Activated naive CD8-positive, alpha-beta T cell (primary cell): ENCODE measurements around the gene PAPSS2.
"Not testable (repeated sequence)": the region's sequence is repeated elsewhere in the genome, so short reads cannot be mapped to it uniquely, and the experiment has no call there.

ENCODE experiments used
- H3K27ac Mint-ChIP-seq: one replicate; pipeline ENCODE4 v1.8.0; 2021; ENCODE audit warnings: mixed read lengths
- H3K27me3 Mint-ChIP-seq: one replicate; pipeline ENCODE4 v1.8.0; 2021; ENCODE audit warnings: mixed read lengths
- H3K36me3 Mint-ChIP-seq: one replicate; pipeline ENCODE4 v1.8.0; 2021; ENCODE audit warnings: mixed read lengths
- H3K4me1 Mint-ChIP-seq: one replicate; pipeline ENCODE4 v1.8.0; 2021; ENCODE audit warnings: low read depth, mixed read lengths
- H3K4me3 Mint-ChIP-seq: one replicate; pipeline ENCODE4 v1.8.0; 2021; ENCODE audit warnings: mild to moderate bottlenecking, mixed read lengths
- H3K9me3 Mint-ChIP-seq: one replicate; pipeline ENCODE4 v1.8.0; 2021; ENCODE audit warnings: low read depth, mixed read lengths

The PAPSS2 gene

GRCh38 chr10:87724789-87725188, 65.1 kb downstream of the PAPSS2 start:
- no peaks in the 10 kb centered on the region for H3K4me1 Mint-ChIP-seq
- H3K36me3 Mint-ChIP-seq, result no peaks in the 10 kb centered on the region
- no peak overlapping the region for H3K27ac Mint-ChIP-seq
- H3K9me3 Mint-ChIP-seq, result no peaks in the 10 kb centered on the region
- H3K27me3 Mint-ChIP-seq, result peaks cover 11% of the 10 kb centered on the region
- no peak overlapping the region for H3K4me3 Mint-ChIP-seq

- H3K9me3 Mint-ChIP-seq, result no peaks in the 10 kb centered on the region
- H3K36me3 Mint-ChIP-seq, result no peaks in the 10 kb centered on the region
- no peaks in the 10 kb centered on the region for H3K4me1 Mint-ChIP-seq
- H3K27me3 Mint-ChIP-seq, result peaks cover 7% of the 10 kb centered on the region
- no peak overlapping the region for H3K4me3 Mint-ChIP-seq
- H3K27ac Mint-ChIP-seq, result no peak overlapping the region
Observed at GRCh38 chr10:87729940-87730339, 70.3 kb downstream of the PAPSS2 start.

- Mint-ChIP-seq H3K36me3 (no peaks in the 10 kb centered on the region), H3K27ac (no peak overlapping the region), H3K4me1 (no peaks in the 10 kb centered on the region), H3K27me3 (peaks cover 11% of the 10 kb centered on the region), H3K4me3 (no peak overlapping the region), H3K9me3 (no peaks in the 10 kb centered on the region)
Observed at GRCh38 chr10:87733081-87733480, 73.4 kb downstream of the PAPSS2 start.

GRCh38 chr10:87734987-87735827, 75.5 kb downstream of the PAPSS2 start:
- no peaks in the 10 kb centered on the region for H3K9me3 Mint-ChIP-seq
- no peaks in the 10 kb centered on the region for H3K4me1 Mint-ChIP-seq
- H3K27ac Mint-ChIP-seq, result no peak overlapping the region

GRCh38 chr10:87738253-87738652, 78.6 kb downstream of the PAPSS2 start:
- H3K27me3 Mint-ChIP-seq, H3K27ac Mint-ChIP-seq, H3K4me3 Mint-ChIP-seq, H3K36me3 Mint-ChIP-seq, H3K9me3 Mint-ChIP-seq, H3K4me1 Mint-ChIP-seq: not testable (repeated sequence)

More at GRCh38 chr10:87734987-87735827, 75.5 kb downstream of the PAPSS2 start:
- Mint-ChIP-seq H3K4me3 (no peak overlapping the region), H3K36me3 (no peaks in the 10 kb centered on the region), H3K27me3 (peaks cover 9% of the 10 kb centered on the region)

GRCh38 chr10:87739703-87740102, 80.0 kb downstream of the PAPSS2 start:
- H3K4me3 Mint-ChIP-seq, result no peak overlapping the region
- H3K27ac Mint-ChIP-seq, result no peak overlapping the region
- no peaks in the 10 kb centered on the region for H3K4me1 Mint-ChIP-seq
- no peaks in the 10 kb centered on the region for H3K9me3 Mint-ChIP-seq
- H3K36me3 Mint-ChIP-seq, result no peaks in the 10 kb centered on the region
- H3K27me3 Mint-ChIP-seq, result peaks cover 8% of the 10 kb centered on the region

- Mint-ChIP-seq H3K9me3 (no peaks in the 10 kb centered on the region), H3K4me3 (no peak overlapping the region), H3K4me1 (no peaks in the 10 kb centered on the region), H3K27me3 (peaks cover 7% of the 10 kb centered on the region), H3K27ac (no peak overlapping the region), H3K36me3 (no peaks in the 10 kb centered on the region)
Observed at GRCh38 chr10:87740254-87740655, 80.6 kb downstream of the PAPSS2 start.

GRCh38 chr10:87742992-87743610, 83.4 kb downstream of the PAPSS2 start:
- not testable (repeated sequence) for H3K4me3 Mint-ChIP-seq, H3K36me3 Mint-ChIP-seq, H3K27ac Mint-ChIP-seq, H3K4me1 Mint-ChIP-seq, H3K27me3 Mint-ChIP-seq, H3K9me3 Mint-ChIP-seq

GRCh38 chr10:87744606-87745005, 84.9 kb downstream of the PAPSS2 start:
- Mint-ChIP-seq H3K36me3 (no peaks in the 10 kb centered on the region), H3K9me3 (no peaks in the 10 kb centered on the region), H3K4me3 (no peak overlapping the region), H3K4me1 (no peaks in the 10 kb centered on the region), H3K27ac (no peak overlapping the region), H3K27me3 (no peaks in the 10 kb centered on the region)

- Mint-ChIP-seq H3K36me3 (no peaks in the 10 kb centered on the region), H3K27ac (no peak overlapping the region), H3K4me1 (peaks cover 7% of the 10 kb centered on the region), H3K27me3 (no peaks in the 10 kb centered on the region), H3K4me3 (no peak overlapping the region), H3K9me3 (no peaks in the 10 kb centered on the region)
Observed at GRCh38 chr10:87746911-87747310, 87.2 kb downstream of the PAPSS2 start.

GRCh38 chr10:87748244-87748643, 88.6 kb downstream of the PAPSS2 start:
- H3K27me3 Mint-ChIP-seq, H3K4me3 Mint-ChIP-seq, H3K27ac Mint-ChIP-seq, H3K36me3 Mint-ChIP-seq, H3K9me3 Mint-ChIP-seq: not testable (repeated sequence)
- H3K4me1 Mint-ChIP-seq, result peaks cover 12% of the 10 kb centered on the region

GRCh38 chr10:87750001-87750671, 90.5 kb downstream of the PAPSS2 start:
- H3K4me3 Mint-ChIP-seq, result no peak overlapping the region
- H3K4me1 Mint-ChIP-seq, result peaks cover 14% of the 10 kb centered on the region
- H3K36me3 Mint-ChIP-seq, result peaks cover 5% of the 10 kb centered on the region
- H3K27ac Mint-ChIP-seq, result peak overlapping the region; percentile 28
- H3K27me3 Mint-ChIP-seq, result no peaks in the 10 kb centered on the region
- H3K9me3 Mint-ChIP-seq, result no peaks in the 10 kb centered on the region

GRCh38 chr10:87750817-87751216, 91.1 kb downstream of the PAPSS2 start:
- peaks cover 14% of the 10 kb centered on the region for H3K4me1 Mint-ChIP-seq
- no peak overlapping the region for H3K4me3 Mint-ChIP-seq
- peaks cover 5% of the 10 kb centered on the region for H3K36me3 Mint-ChIP-seq
- no peaks in the 10 kb centered on the region for H3K27me3 Mint-ChIP-seq
- H3K27ac Mint-ChIP-seq, result no peak overlapping the region
- H3K9me3 Mint-ChIP-seq, result no peaks in the 10 kb centered on the region

- Mint-ChIP-seq H3K4me3 (no peak overlapping the region), H3K27me3 (no peaks in the 10 kb centered on the region), H3K27ac (no peak overlapping the region), H3K36me3 (peaks cover 5% of the 10 kb centered on the region), H3K4me1 (peaks cover 14% of the 10 kb centered on the region), H3K9me3 (no peaks in the 10 kb centered on the region)
Observed at GRCh38 chr10:87751274-87751673, 91.6 kb downstream of the PAPSS2 start.

- Mint-ChIP-seq H3K36me3 (peaks cover 5% of the 10 kb centered on the region), H3K9me3 (no peaks in the 10 kb centered on the region), H3K27me3 (no peaks in the 10 kb centered on the region), H3K4me1 (peaks cover 14% of the 10 kb centered on the region), H3K4me3 (no peak overlapping the region), H3K27ac (no peak overlapping the region)
Observed at GRCh38 chr10:87752566-87752965, 92.9 kb downstream of the PAPSS2 start.
